Ishikawa (cell line): Measurements from ENCODE around the gene SP4.

Experiments used
- CREB1 ChIP-seq: IDR thresholded peaks from 2 replicates; pipeline ENCODE4 v1.6.1; 2012; ENCODE audit warnings: low read depth
- EGR1 ChIP-seq: IDR thresholded peaks from 2 replicates; pipeline ENCODE4 v1.6.1; 2012
- EP300 ChIP-seq: IDR thresholded peaks from 2 replicates; pipeline ENCODE4 v1.6.1; 2012; ENCODE audit warnings: borderline replicate concordance
- TAF1 ChIP-seq: IDR thresholded peaks from 2 replicates; pipeline ENCODE4 v1.6.1; 2012; ENCODE audit warnings: low read depth, mild to moderate bottlenecking
- TCF12 ChIP-seq: IDR thresholded peaks from 2 replicates; pipeline ENCODE4 v1.6.1; 2012; ENCODE audit warnings: low read depth
- YY1 ChIP-seq: IDR thresholded peaks from 2 replicates; pipeline ENCODE4 v1.6.1; 2012; ENCODE audit warnings: low read depth
- TF ChIP-seq, protein P1 (sequence below): IDR thresholded peaks from 2 replicates; pipeline ENCODE4 v1.6.1; 2012
- TF ChIP-seq, protein P2 (sequence below): IDR thresholded peaks from 2 replicates; pipeline ENCODE4 v1.6.1; 2012; ENCODE audit warnings: low read depth, mild to moderate bottlenecking

DNA sequence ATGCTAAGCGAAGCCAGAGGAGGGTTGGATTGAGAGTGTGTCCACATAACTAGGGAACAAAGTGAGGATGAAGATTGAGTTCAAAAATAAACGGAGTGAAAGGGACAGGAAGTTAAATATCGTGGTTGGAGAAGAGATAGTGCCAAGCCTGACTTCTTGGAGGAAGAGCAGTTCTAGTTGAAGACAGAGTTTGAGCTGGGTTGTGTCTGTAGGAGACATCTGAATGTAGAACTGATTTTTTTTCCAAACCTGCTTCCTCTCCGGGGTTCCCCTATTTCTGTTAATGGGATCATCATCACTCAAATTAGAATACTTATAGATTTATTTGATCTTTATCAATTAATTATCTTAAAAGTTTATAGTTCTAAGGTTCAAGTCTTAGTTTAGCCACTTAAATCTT, 35.6 kb downstream of the SP4 start:
- TF ChIP-seq, protein P1, sequence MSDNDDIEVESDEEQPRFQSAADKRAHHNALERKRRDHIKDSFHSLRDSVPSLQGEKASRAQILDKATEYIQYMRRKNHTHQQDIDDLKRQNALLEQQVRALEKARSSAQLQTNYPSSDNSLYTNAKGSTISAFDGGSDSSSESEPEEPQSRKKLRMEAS, result no peak
- TF ChIP-seq YY1 (no peak), TCF12 (no peak), EGR1 (no peak), CREB1 (no peak), EP300 (no peak), TAF1 (no peak)
- TF ChIP-seq, protein P2, sequence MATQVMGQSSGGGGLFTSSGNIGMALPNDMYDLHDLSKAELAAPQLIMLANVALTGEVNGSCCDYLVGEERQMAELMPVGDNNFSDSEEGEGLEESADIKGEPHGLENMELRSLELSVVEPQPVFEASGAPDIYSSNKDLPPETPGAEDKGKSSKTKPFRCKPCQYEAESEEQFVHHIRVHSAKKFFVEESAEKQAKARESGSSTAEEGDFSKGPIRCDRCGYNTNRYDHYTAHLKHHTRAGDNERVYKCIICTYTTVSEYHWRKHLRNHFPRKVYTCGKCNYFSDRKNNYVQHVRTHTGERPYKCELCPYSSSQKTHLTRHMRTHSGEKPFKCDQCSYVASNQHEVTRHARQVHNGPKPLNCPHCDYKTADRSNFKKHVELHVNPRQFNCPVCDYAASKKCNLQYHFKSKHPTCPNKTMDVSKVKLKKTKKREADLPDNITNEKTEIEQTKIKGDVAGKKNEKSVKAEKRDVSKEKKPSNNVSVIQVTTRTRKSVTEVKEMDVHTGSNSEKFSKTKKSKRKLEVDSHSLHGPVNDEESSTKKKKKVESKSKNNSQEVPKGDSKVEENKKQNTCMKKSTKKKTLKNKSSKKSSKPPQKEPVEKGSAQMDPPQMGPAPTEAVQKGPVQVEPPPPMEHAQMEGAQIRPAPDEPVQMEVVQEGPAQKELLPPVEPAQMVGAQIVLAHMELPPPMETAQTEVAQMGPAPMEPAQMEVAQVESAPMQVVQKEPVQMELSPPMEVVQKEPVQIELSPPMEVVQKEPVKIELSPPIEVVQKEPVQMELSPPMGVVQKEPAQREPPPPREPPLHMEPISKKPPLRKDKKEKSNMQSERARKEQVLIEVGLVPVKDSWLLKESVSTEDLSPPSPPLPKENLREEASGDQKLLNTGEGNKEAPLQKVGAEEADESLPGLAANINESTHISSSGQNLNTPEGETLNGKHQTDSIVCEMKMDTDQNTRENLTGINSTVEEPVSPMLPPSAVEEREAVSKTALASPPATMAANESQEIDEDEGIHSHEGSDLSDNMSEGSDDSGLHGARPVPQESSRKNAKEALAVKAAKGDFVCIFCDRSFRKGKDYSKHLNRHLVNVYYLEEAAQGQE, result no peak
